Vagina (tissue), 2 donors: ENCODE data around the gene CYSLTR2. TPM values are rescaled to one million over a fixed set of nuclear protein-coding genes. Genes with fewer than 3 reads are reported as not detected.

Source experiments
- DNase-seq, 2 donors: peaks; one replicate each; pipeline ENCODE4 v3.0.0-alpha.2; 2017; ENCODE audit errors: extremely low spot score in 2 of 2
- H3K27ac ChIP-seq: fragments of 200-600 bp; sonication (generic); one replicate; pipeline ENCODE4 v1.5.1; 2019
- H3K27me3 ChIP-seq: fragments of 200-600 bp; sonication (generic); one replicate; pipeline ENCODE4 v1.5.1; 2019
- H3K36me3 ChIP-seq, 2 donors: fragments of 200-600 bp; sonication (generic); one replicate each; pipeline ENCODE4 v1.5.1; 2017 to 2019
- H3K4me1 ChIP-seq: fragments of 200-600 bp; sonication (generic); one replicate; pipeline ENCODE4 v1.5.1; 2019
- H3K4me3 ChIP-seq, 2 donors: fragments of 200-600 bp; sonication (generic); 1 replicate in 1 of 2; 2 replicates in 1 of 2; pipeline ENCODE4 v1.5.1; 2016 to 2019
- H3K9me3 ChIP-seq: fragments of 200-600 bp; sonication (generic); one replicate; pipeline ENCODE4 v1.5.1; 2019
- CTCF ChIP-seq, 3 experiments: fragments of 450-650 bp in 2 of 3; fragments of 200-600 bp in 1 of 3; sonication (generic) in 1 of 3; IDR thresholded peaks; one replicate each; pipeline ENCODE4 v1.5.1; 2017 to 2019; ENCODE audit warnings: antibody characterized with exemption in 3 of 3, mild to moderate bottlenecking in 2 of 3, moderate library complexity in 2 of 3
- POLR2A ChIP-seq, 2 donors: fragments of 450-650 bp; IDR thresholded peaks; one replicate each; pipeline ENCODE4 v1.6.1; 2017; ENCODE audit warnings: antibody characterized with exemption in 2 of 2, mild to moderate bottlenecking in 2 of 2, moderate library complexity in 2 of 2
- POLR2AphosphoS5 ChIP-seq, 2 donors: sonication (generic); formaldehyde crosslinking; IDR thresholded peaks; one replicate each; pipeline ENCODE4 v1.9.0; 2017; ENCODE audit warnings: antibody characterized with exemption in 2 of 2, mild to moderate bottlenecking in 2 of 2, low read depth in 1 of 2; ENCODE audit not compliant: insufficient read depth in 1 of 2
- intact Hi-C: fragments of 100-400 bp; cut with DNase I; formaldehyde crosslinking; loops from one replicate; pipeline ENCODE4 v1.15.1; 2023
- total RNA-seq: library from RNA; depleted of rRNA; stranded (reverse); fragments of >200 nt; gene quantifications from one replicate; pipeline ENCODE4 v1.2.3, GENCODE V29; 2016

The CYSLTR2 gene
- total RNA-seq, 1 donor from 2014 or later, result 0.49 TPM

DNA sequence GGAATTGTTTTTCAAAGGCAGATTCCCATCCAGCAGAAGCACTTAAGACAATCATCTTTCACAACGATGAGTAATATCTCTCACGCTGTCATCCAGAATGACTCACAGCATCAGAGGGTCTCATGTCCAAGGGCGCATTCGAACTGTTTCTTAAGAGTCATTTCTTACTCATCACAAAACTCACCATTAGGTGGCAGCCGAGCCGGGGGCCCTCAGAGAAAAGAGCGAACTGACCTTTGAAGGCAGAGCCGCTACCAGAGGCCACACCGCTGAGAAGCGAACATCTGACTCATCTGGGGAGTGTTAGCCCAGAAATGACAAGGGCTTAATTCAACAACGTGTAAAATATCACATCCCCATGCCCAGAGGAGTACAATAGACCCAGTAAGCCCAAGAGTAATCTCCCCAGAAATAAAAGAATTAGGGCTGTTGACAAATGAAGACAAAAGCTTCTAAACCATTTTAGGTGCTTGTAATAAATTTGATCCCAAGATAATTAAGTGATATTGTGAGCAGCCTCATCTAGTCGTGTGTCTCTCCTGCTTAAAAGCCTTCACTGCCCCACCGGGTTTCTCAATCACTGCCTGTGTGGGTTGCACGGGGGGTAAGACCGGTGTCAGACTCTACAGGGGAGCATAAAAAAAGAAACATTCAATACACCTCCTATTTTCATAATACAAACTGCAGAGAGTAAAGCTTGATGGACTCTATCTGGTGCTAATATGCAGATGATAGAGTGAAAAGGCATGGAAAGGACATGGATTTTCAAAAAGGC is 96.2 kb downstream of the CYSLTR2 start:
- Histone ChIP-seq H3K36me3 (no peaks in the 10 kb centered on the region), H3K27ac (peak overlapping the region; percentile 79), H3K4me3 (no peak overlapping the region), H3K9me3 (no peaks in the 10 kb centered on the region), H3K4me1 (peaks cover 22% of the 10 kb centered on the region), H3K27me3 (no peaks in the 10 kb centered on the region)
- DNase-seq, result peak in 1 of 2 donors; percentile 96
- peak; percentile 43 to 87 for TF ChIP-seq POLR2AphosphoS5 (IDR thresholded peaks at IDR 0.05; ENCODE audit: insufficient read depth in 1 of 2, low read depth in 1 of 2)
- TF ChIP-seq POLR2A (IDR thresholded peaks at IDR 0.05), result no peak
- TF ChIP-seq CTCF (IDR thresholded peaks at IDR 0.05), result peak in 1 of 3 experiments; percentile 59
- intact Hi-C loops, result no loop called here

DNA sequence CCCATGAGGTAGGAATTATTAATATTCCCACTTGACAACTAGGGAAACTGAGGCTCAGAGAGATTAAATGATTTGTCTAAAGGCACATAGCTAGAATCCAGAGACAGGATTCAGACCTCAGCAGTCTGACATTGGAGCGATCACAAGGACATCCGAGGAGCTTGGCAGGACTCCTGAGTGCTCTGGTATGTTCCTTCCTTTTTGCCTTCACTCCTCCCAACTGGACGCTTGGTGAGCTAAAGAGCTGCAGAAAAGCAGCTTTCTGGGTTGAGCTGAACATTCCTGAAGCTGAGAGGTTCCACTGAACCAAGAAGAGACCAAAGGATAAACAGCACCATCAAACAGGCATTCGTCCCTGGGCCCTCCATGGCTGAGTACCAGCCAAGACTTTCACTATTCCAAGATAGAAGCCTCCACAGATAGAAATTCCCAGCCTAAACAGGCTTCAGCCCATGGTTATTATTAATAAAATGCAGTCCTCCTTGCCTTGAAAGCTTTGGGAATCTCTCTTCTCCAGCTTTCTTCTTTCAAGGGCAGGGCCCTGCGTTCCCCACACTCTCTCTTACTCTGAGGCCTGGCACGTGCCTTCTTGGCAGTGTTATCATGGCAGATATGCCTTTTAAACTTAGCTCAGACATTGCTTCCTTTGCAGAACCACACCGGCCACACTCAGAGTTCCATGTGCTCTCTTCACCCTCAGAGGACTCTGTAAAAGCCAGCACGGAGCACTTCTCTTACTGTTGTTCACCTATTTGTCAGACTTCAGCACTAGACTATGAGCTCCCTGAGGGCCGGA is 97.1 kb downstream of the CYSLTR2 start:
- TF ChIP-seq CTCF (IDR thresholded peaks at IDR 0.05) (peak in 1 of 3 experiments; percentile 14), POLR2A (IDR thresholded peaks at IDR 0.05) (no peak)
- no peaks in the 10 kb centered on the region for H3K9me3 ChIP-seq
- peak overlapping the region; percentile 79 for H3K27ac ChIP-seq
- peaks cover 22% of the 10 kb centered on the region for H3K4me1 ChIP-seq
- no peaks in the 10 kb centered on the region for H3K36me3 ChIP-seq
- H3K4me3 ChIP-seq, result no peak overlapping the region
- no peaks in the 10 kb centered on the region for H3K27me3 ChIP-seq
- DNase-seq, result no peak
- intact Hi-C loops, result no loop called here

DNA sequence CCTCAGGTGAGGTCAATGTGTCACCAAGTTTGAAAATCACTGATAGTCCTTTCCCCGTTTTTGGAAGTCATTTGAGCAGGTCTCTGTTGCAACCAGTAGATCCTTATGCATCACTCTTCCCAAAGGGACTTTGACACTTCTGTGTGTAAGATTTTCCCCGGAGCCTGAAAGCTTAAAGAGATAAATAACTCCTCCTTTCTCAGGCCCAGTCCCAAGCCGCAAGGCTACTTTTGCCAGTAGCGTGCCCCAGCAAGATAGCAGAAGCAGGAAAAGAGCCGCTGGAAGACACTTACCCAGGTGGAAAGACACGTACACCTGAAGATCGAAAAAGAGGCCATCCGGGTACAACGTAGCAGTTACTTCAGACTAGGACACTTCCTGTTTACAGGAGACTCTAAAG is 106.9 kb downstream of the CYSLTR2 start:
- intact Hi-C loops, result loop anchor here (5.0 kb wide), 1 partner anchor 163 kb away; no protein-coding TSS in a partner anchor
- TF ChIP-seq POLR2AphosphoS5 (IDR thresholded peaks at IDR 0.05; ENCODE audit: insufficient read depth in 1 of 2, low read depth in 1 of 2) (no peak), CTCF (IDR thresholded peaks at IDR 0.05) (no peak)
- H3K36me3 ChIP-seq, result no peaks in the 10 kb centered on the region
- no peak overlapping the region for H3K27ac ChIP-seq
- no peaks in the 10 kb centered on the region for H3K4me1 ChIP-seq
- peaks cover 4% of the 10 kb centered on the region for H3K9me3 ChIP-seq
- no peaks in the 10 kb centered on the region for H3K27me3 ChIP-seq
- no peak overlapping the region for H3K4me3 ChIP-seq
- DNase-seq, result no peak

Other genes starting within 250 kb of the CYSLTR2 start
- 43.2 TPM for gene LPAR6, start 240.8 kb upstream of the CYSLTR2 start, total RNA-seq
- 14.7 TPM for gene RCBTB2, start 120.8 kb upstream of the CYSLTR2 start, total RNA-seq